ENCODE data around the gene CD300A.

CD300A gene

GRCh38 chr17:74466111-74466827 is at the start of gene CD300A:
Gene CD300A, plus strand, starts transcription at chr17:74466634. Its CDS starts 70 bp downstream, at chr17:74466704.
- no peak for DNase-seq (ENCODE audit: low read depth)

- DNase-seq (ENCODE audit: low read depth), result no peak
Observed at GRCh38 chr17:74417178-74418045, 49.0 kb upstream of the CD300A start.

DNA sequence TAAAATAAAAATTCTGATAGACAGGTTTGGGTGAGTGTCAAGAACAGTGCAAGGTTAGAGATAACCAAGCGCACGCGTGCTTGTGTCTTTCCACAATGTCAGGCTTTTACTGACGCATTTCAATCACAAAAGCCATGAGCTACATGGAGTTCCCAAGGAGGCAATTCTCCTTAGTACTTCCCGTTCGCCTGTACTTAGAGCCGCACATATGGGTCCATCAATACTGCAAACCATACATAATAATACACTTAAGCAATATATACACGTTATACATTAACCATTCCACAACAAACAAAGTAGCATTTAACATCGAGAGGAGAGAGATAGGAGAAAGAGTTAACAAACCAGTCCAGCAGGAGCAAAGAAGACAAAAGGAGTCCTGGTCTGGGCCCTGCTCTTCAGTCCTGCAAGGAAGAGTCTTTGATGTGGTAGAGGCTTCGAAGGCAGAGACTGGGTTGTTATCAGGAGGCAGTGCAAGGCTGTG is 46.5 kb upstream of the CD300A start:
- DNase-seq (ENCODE audit: low read depth), result no peak

DNA sequence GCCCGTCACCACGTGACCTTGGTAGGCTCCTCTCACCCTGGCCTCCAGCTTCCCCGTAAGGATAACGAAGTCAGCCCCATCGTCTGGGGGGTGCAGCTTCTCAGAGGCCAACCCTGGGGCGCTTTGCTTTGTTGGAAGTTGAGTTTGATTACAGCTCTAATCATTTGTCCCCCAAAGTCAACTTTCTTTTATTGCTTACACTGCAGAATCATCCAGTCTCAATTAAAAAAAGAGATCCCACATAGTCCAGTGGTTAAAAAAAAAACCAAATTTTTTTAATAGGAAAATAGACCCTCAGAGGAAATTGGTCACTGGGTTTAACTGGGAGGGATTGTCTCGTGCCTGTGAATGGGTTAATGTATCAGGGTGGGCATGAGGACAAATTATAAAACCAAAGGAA is 42.3 kb upstream of the CD300A start:
- DNase-seq (ENCODE audit: low read depth), result no peak

- DNase-seq (ENCODE audit: low read depth), result no peak
Observed at GRCh38 chr17:74424657-74425056, 41.8 kb upstream of the CD300A start.

DNA sequence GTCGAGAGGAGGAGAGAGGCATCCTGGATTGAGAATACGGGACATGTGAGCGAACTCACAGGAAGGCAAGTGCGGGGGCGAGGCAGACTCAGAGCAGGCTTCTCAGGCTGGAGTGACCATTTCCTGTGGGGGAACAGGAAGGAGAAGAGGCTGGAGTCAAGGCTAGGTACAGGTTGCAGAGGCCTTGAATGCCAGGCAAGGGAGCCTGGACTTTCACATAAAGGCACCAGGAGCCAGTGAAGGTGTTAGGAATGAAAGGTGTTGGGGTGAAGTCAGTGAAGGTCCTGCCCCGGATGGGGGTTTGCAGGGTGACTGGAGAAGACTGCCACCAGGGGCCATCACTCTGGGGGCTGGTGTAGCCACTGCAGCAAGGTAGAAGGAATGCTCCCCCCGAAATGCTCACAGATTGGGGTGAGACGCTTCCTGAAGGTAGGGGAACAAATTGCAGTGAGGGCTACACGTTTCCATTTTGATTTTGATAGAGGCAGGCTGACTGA is 39.8 kb upstream of the CD300A start:
- DNase-seq (ENCODE audit: low read depth), result no peak

- DNase-seq (ENCODE audit: low read depth), result no peak
Observed at GRCh38 chr17:74427048-74427762, 39.2 kb upstream of the CD300A start.

- no peak for DNase-seq (ENCODE audit: low read depth)
Observed at GRCh38 chr17:74427763-74428153, 38.7 kb upstream of the CD300A start.

GRCh38 chr17:74429604-74430384 is 36.6 kb upstream of the CD300A start:
- DNase-seq (ENCODE audit: low read depth), result no peak

DNA sequence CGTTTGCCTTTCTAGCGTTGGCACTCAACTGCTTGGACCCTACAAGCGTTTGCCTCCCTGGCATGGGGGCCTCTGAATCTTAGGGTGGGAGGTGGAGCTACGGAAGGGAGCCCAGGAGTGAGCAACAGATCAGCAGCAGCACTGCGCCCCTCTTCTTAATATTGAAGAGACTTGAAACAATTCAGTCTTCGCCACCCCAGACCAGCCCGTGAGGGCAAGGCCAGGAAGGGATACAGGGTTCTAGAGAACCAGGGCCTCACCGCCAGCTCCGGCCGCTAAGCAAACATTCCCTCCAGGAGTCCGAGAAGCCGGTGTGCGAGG is 36.1 kb upstream of the CD300A start:
- no peak for DNase-seq (ENCODE audit: low read depth)

- DNase-seq (ENCODE audit: low read depth), result no peak
Observed at GRCh38 chr17:74430706-74431567, 35.5 kb upstream of the CD300A start.

GRCh38 chr17:74431568-74432423 is 34.6 kb upstream of the CD300A start, which contains the start of gene GPRC5C:
Gene GPRC5C, plus strand, starts transcription at chr17:74432088. Its CDS starts 7,689 bp downstream, at chr17:74439777.
- DNase-seq (ENCODE audit: low read depth), result peak; percentile 4

GRCh38 chr17:74432424-74432690 is 34.1 kb upstream of the CD300A start:
- no peak for DNase-seq (ENCODE audit: low read depth)

GRCh38 chr17:74432766-74433391 is 33.6 kb upstream of the CD300A start:
- DNase-seq (ENCODE audit: low read depth), result no peak

DNA sequence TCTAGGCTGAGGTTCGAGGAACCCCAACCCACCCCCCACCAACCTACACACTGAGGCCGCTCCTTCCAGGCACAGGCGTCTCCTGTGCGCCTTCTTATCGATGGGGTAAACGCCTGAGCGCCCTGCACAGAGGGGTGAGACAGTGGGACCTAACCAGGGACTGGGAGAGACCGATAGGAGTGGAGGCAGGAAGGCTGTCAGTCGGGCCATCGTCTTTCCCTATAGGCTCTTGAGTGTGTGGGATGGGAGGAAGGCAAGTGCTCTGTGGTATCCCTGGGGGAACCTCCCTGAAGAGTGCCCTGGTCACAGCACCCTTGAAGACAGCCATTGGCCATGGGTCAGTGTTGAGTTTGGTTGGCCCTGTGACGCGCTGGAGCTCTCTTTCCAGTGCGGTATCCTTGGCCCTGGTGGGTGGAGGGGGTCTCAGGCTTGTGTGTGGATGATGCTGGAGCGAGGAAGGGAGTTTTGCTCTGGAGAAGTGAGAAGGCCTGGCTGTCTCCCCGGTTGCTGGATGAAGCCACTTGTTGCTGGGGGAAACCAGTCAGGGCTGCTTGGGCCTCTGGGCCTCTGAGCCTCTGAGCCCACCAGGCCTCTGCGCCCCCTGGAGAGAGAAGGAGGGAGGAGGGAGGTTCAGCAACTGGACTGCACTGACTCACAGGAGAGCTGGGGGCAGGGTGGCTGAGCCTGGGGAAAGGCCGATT is 32.9 kb upstream of the CD300A start:
- DNase-seq (ENCODE audit: low read depth), result no peak

GRCh38 chr17:74435775-74436359 is 30.6 kb upstream of the CD300A start:
- no peak for DNase-seq (ENCODE audit: low read depth)

GRCh38 chr17:74437702-74438101 is 28.7 kb upstream of the CD300A start:
- DNase-seq (ENCODE audit: low read depth), result no peak
